HG03457 (cell line): Measurements from ENCODE around the gene MBD5.

Source experiments
- ATAC-seq: cut with Tn5 transposase; IDR thresholded peaks from one replicate; pipeline ENCODE4 v1.9.1; 2021; ENCODE audit warnings: moderate number of reproducible peaks; ENCODE audit not compliant: unreplicated experiment

The MBD5 gene

GRCh38 chr2:148515120-148515519 lies 494.2 kb downstream of the MBD5 start:
- ATAC-seq = no peak

GRCh38 chr2:148515976-148516375 lies 495.1 kb downstream of the MBD5 start:
- no peak for ATAC-seq

- ATAC-seq = no peak
Measured at GRCh38 chr2:148517296-148517695, 496.4 kb downstream of the MBD5 start.

DNA sequence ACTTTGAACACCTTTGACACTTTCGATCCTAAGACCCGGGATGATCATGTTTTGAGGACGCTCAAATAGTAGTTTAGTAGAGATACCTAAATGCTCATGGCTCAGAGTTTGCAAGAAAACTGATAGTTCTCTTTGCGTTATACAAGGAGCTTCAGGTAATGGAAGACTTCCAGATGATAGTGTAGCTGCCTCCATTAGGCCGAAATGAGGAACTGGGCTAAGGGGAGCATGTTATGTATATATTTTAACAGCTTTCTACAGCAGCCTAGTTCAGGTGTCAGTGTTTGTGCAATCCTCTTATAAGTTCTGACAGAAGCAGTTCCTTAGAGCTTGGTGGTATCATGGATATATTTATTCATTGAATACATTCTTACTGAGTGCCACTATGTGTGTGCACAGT lies 496.9 kb downstream of the MBD5 start:
- no peak for ATAC-seq

DNA sequence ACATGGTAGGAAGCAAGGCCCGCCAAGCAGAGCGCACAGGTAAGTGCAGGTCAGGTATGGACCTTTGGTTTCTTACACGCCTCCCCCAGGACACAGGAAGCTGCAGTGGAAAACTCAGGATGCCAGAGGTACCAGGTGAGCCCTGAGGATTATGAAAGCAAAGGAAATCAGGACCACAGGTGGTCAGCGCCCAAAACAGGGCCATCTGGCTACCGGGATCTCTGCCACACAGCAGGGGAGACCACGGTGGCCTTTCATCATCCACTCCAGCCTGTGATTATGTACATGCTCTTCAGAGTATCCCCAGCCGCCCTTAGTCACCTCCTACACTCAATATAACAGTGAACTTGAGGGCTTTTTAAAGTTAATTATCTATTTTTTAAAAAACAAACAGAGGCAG lies 498.1 kb downstream of the MBD5 start:
- no peak for ATAC-seq

- ATAC-seq = no peak
Measured at GRCh38 chr2:148521181-148521580, 500.3 kb downstream of the MBD5 start.

DNA sequence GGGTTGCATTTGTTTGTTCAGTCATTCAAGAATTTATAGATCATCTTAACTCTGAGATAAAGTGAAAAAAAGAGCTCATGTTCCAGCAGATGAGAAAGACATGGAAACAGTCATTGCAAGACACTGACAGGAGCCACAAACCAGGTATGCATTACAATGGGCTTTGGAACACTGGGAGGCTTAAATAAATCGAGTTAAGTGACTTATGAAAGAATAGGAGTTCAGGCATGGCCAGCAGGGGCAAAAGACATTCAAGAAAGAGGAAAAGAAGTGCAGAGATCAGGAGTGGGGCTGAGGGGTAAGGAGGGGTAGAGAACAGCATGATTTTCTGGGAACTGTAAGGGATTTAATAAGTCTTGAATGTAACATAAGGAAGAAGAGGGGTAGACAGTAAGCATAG lies 502.4 kb downstream of the MBD5 start:
- ATAC-seq = no peak

- ATAC-seq = no peak
Measured at GRCh38 chr2:148524519-148524919, 503.6 kb downstream of the MBD5 start.

DNA sequence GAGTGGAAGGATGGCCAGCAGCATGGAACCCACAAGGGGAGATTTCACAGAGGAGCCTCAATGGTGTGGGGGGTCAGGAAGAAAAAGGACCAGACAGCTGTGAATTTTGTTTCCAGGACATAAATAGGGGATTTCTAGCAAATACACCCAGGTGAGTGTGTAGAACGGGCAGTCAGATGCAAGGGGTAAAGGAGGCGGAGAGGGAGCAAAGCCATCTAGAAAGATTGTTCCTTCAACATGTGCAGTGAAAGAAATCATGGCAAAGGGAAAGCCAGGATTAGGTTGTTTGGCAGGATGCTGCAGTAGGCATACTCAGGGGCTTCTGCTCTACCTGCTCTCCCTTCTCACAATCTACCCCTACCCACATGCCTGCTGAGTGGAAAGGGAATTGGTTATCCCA lies 504.2 kb downstream of the MBD5 start:
- no peak for ATAC-seq

DNA sequence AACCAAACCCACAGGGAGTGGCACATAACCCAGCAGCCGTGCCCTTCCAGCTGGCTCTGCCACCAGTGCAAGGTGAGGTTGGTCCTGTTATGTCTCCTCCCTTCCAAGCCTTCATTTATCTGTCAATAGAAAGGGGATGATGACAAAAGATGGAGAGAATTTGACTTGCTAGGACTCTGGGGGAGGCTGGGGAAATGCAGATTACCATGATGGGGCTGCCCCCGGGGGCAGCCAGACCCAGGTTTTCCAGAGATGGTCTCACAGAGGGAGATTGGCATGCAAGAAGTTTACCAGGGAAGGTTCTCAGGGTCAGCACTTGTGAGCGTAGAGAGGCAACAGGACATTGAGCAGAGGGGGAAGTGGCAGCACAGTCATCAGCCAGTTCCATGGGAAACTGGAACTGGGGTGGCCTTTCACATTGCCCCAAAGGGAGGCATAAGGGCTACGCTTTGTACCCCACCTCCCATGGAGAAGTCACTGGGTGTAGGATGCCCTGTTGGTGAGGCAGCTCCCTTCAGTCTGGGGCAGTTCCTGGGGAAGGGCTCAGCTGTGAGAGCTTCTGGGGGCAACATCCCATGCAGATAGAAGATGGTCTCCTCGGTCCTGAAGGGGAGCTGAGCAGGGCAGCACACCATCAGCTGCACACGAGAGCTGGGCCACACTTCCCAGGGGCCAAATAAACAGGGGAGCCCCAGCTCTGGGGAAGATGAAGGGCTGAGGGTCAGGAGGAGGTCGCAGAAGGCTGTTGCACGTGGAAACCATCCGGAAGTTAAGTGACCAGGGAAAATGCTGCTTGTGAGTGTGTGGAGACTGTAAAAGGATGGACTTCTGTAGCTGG lies 505.8 kb downstream of the MBD5 start:
- ATAC-seq = no peak

DNA sequence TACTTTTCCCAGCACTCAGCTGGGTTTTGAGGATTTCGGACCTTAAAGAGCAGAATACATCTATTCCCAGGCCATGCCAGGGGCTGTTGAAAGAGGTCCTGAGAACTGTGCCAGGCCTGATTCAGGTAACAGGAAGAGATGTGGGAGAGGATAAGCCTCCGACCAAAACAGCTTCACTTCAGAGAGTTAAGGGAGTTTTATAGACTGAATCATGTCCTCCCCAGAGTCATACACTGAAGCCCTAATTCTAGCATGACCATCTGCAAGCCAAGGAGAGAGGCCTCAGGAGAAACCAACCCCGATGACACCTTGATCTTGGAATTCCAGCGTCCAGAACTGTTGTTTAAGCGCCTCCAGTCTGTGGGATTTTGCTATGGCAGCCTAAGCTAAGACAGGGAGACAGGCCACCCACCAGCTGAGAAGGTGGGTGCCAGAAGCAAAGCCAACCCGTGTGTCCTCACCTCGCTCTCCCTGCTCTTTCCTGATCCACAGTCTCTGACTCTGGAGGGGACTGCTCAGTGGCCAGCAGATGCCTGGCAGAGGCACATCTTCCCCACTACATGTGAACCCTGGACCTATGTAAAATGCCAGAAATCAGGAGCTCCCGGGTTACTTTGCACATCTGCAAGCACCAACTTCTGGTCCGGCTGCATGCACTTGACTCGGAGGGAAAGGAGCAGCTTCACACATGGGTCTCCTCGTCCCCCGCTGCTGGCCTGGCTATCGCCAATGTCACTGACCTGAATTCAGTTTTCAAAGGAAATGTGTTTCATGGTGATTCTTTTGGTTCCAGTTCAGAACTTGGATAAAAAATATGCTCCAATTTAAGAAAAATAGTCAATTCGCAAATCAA lies 506.8 kb downstream of the MBD5 start:
- no peak for ATAC-seq

GRCh38 chr2:148528356-148529064 lies 507.6 kb downstream of the MBD5 start:
- ATAC-seq = no peak

DNA sequence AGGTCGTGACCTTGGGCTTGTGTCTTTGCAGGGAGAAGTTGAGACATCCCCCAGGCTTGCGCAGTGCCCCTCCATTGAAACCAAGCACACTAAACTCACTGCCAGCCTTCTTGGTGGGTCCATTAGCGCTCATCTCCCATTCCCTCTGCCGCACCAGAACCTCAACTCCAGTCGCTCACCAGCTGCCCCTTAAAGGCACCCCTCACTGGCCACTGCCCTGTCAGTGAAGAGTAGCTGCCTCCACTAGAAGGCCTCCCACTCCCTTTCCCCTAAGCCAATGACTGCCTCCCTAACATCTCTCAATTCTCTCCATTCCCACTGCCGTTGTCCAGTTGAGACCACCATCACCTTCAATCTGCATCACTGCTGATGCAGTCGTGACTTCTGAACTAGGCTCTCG lies 508.9 kb downstream of the MBD5 start:
- no peak for ATAC-seq

GRCh38 chr2:148530350-148530749 lies 509.5 kb downstream of the MBD5 start:
- no peak for ATAC-seq

- ATAC-seq = no peak
Measured at GRCh38 chr2:148531235-148531634, 510.3 kb downstream of the MBD5 start.

GRCh38 chr2:148531669-148532428 lies 511.0 kb downstream of the MBD5 start:
- ATAC-seq = no peak

- no peak for ATAC-seq
Measured at GRCh38 chr2:148533004-148533403, 512.1 kb downstream of the MBD5 start.

- ATAC-seq = no peak
Measured at GRCh38 chr2:148533685-148534084, 512.8 kb downstream of the MBD5 start.

DNA sequence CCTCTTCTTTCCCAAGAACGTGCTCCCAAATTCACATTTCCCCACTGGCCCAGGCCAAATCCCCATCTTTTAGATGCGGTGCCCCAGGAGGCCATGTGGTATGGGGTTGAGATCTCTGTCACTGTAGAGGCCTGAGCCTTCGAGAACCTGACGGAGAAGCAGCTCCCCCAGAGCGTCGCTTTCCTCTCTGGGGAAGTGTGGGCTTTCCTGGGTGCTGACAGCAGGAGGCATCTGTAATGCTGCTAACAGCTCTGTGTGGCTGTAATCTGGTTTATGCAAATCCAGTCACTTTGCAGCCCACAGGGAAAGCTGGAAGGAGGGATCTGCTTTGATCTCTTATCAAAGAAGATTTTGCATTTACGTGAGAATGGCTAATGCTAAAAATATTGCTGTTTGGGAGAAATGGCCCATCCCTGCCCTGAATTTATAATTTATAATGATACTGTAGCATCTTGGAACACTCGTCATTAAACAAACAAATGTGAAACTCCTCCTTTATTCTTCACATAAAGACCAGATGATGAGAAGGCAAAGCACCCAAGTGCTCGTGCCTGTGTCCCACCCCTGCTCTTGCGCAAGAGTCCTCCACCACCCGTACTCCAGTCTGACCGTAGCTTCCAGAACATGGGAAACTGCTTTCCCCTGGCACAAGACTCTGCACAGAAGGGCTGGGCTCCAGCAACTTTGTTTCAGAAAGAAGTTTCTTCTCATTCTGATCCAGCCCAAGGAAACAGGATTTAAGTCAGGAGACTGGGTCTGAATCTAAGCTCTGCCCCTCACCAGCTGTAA lies 513.7 kb downstream of the MBD5 start:
- no peak for ATAC-seq

GRCh38 chr2:148538375-148538774 lies 517.5 kb downstream of the MBD5 start:
- ATAC-seq = no peak
